ENCODE results near the gene MCF2L2.
A peak's percentile ranks its signal among the peaks of the same experiment; 100 is the strongest.
"Not testable (repeated sequence)": the region's sequence is repeated elsewhere in the genome, so short reads cannot be mapped to it uniquely, and the experiment has no call there.

The MCF2L2 gene

GRCh38 chr3:183378008-183378407, 50.4 kb downstream of the MCF2L2 start:
- FAIRE-seq (no peak), DNase-seq (ENCODE audit: insufficient read length, low spot score) (no peak)
- TF ChIP-seq POU2F2 (IDR thresholded peaks at IDR 0.05; ENCODE audit: low read depth, low read length) (no peak), POLR2A (IDR thresholded peaks at IDR 0.05; ENCODE audit: low read depth, low read length) (no peak), PAX5 (IDR thresholded peaks at IDR 0.05; ENCODE audit: insufficient read depth, low read length, severe bottlenecking) (no peak), POLR2AphosphoS5 (IDR thresholded peaks at IDR 0.05; ENCODE audit: low read depth, low read length) (no peak), TAF1 (IDR thresholded peaks at IDR 0.05; ENCODE audit: low read depth, low read length) (no peak), SPI1 (IDR thresholded peaks at IDR 0.05; ENCODE audit: low read depth, low read length) (no peak)

GRCh38 chr3:183377307-183377959, 51.0 kb downstream of the MCF2L2 start:
- DNase-seq (ENCODE audit: insufficient read length, low spot score) (no peak), FAIRE-seq (no peak)
- peak; percentile 58 for TF ChIP-seq SPI1 (IDR thresholded peaks at IDR 0.05; ENCODE audit: low read depth, low read length)
- no peak for TF ChIP-seq PAX5 (IDR thresholded peaks at IDR 0.05; ENCODE audit: insufficient read depth, low read length, severe bottlenecking)

GRCh38 chr3:183375787-183376186, 52.6 kb downstream of the MCF2L2 start:
- FAIRE-seq = no peak

GRCh38 chr3:183375337-183375736, 53.1 kb downstream of the MCF2L2 start:
- no peak for DNase-seq (ENCODE audit: insufficient read length, low spot score)
- FAIRE-seq = no peak
- TF ChIP-seq POU2F2 (IDR thresholded peaks at IDR 0.05; ENCODE audit: low read depth, low read length) = no peak
- no peak for TF ChIP-seq POLR2AphosphoS5 (IDR thresholded peaks at IDR 0.05; ENCODE audit: low read depth, low read length)
- no peak for TF ChIP-seq SPI1 (IDR thresholded peaks at IDR 0.05; ENCODE audit: low read depth, low read length)
- no peak for TF ChIP-seq POLR2A (IDR thresholded peaks at IDR 0.05; ENCODE audit: low read depth, low read length)
- no peak for TF ChIP-seq TAF1 (IDR thresholded peaks at IDR 0.05; ENCODE audit: low read depth, low read length)
- TF ChIP-seq PAX5 (IDR thresholded peaks at IDR 0.05; ENCODE audit: insufficient read depth, low read length, severe bottlenecking) = no peak

More at GRCh38 chr3:183375787-183376186, 52.6 kb downstream of the MCF2L2 start:
- no peak for DNase-seq (ENCODE audit: insufficient read length, low spot score)
- peak; percentile 8; the same call in 1 of the 2 replicates for TF ChIP-seq SPI1 (IDR thresholded peaks at IDR 0.05; ENCODE audit: low read depth, low read length)
- no peak for TF ChIP-seq PAX5 (IDR thresholded peaks at IDR 0.05; ENCODE audit: insufficient read depth, low read length, severe bottlenecking)

GRCh38 chr3:183372911-183373310, 55.5 kb downstream of the MCF2L2 start:
- FAIRE-seq (no peak), DNase-seq (ENCODE audit: insufficient read length, low spot score) (no peak)
- no peak for TF ChIP-seq PAX5 (IDR thresholded peaks at IDR 0.05; ENCODE audit: insufficient read depth, low read length, severe bottlenecking)
- no peak for TF ChIP-seq TAF1 (IDR thresholded peaks at IDR 0.05; ENCODE audit: low read depth, low read length)

GRCh38 chr3:183371600-183371968, 56.8 kb downstream of the MCF2L2 start:
- FAIRE-seq; DNase-seq (ENCODE audit: insufficient read length, low spot score): not testable (repeated sequence)

GRCh38 chr3:183370391-183370790, 58.0 kb downstream of the MCF2L2 start:
- TF ChIP-seq POU2F2 (IDR thresholded peaks at IDR 0.05; ENCODE audit: low read depth, low read length) (no peak), SPI1 (IDR thresholded peaks at IDR 0.05; ENCODE audit: low read depth, low read length) (no peak), PAX5 (IDR thresholded peaks at IDR 0.05; ENCODE audit: insufficient read depth, low read length, severe bottlenecking) (no peak), POLR2AphosphoS5 (IDR thresholded peaks at IDR 0.05; ENCODE audit: low read depth, low read length) (no peak), TAF1 (IDR thresholded peaks at IDR 0.05; ENCODE audit: low read depth, low read length) (no peak), POLR2A (IDR thresholded peaks at IDR 0.05; ENCODE audit: low read depth, low read length) (no peak)
- FAIRE-seq = no peak

GRCh38 chr3:183369627-183370026, 58.8 kb downstream of the MCF2L2 start:
- DNase-seq (ENCODE audit: insufficient read length, low spot score) = no peak
- no peak for FAIRE-seq
- TF ChIP-seq POU2F2 (IDR thresholded peaks at IDR 0.05; ENCODE audit: low read depth, low read length) (no peak), POLR2AphosphoS5 (IDR thresholded peaks at IDR 0.05; ENCODE audit: low read depth, low read length) (no peak), TAF1 (IDR thresholded peaks at IDR 0.05; ENCODE audit: low read depth, low read length) (no peak)

More at GRCh38 chr3:183370391-183370790, 58.0 kb downstream of the MCF2L2 start:
- DNase-seq (ENCODE audit: insufficient read length, low spot score) = no peak

GRCh38 chr3:183369117-183369516, 59.3 kb downstream of the MCF2L2 start:
- no peak for TF ChIP-seq POLR2AphosphoS5 (IDR thresholded peaks at IDR 0.05; ENCODE audit: low read depth, low read length)
- TF ChIP-seq TAF1 (IDR thresholded peaks at IDR 0.05; ENCODE audit: low read depth, low read length) = no peak
- TF ChIP-seq SPI1 (IDR thresholded peaks at IDR 0.05; ENCODE audit: low read depth, low read length) = no peak
- no peak for TF ChIP-seq POU2F2 (IDR thresholded peaks at IDR 0.05; ENCODE audit: low read depth, low read length)
- TF ChIP-seq POLR2A (IDR thresholded peaks at IDR 0.05; ENCODE audit: low read depth, low read length) = no peak
- TF ChIP-seq PAX5 (IDR thresholded peaks at IDR 0.05; ENCODE audit: insufficient read depth, low read length, severe bottlenecking) = no peak
- FAIRE-seq (no peak), DNase-seq (ENCODE audit: insufficient read length, low spot score) (no peak)

- FAIRE-seq (no peak), DNase-seq (ENCODE audit: insufficient read length, low spot score) (no peak)
- no peak for TF ChIP-seq SPI1 (IDR thresholded peaks at IDR 0.05; ENCODE audit: low read depth, low read length)
- no peak for TF ChIP-seq POLR2AphosphoS5 (IDR thresholded peaks at IDR 0.05; ENCODE audit: low read depth, low read length)
- TF ChIP-seq POLR2A (IDR thresholded peaks at IDR 0.05; ENCODE audit: low read depth, low read length) = no peak
- no peak for TF ChIP-seq TAF1 (IDR thresholded peaks at IDR 0.05; ENCODE audit: low read depth, low read length)
- no peak for TF ChIP-seq POU2F2 (IDR thresholded peaks at IDR 0.05; ENCODE audit: low read depth, low read length)
- TF ChIP-seq PAX5 (IDR thresholded peaks at IDR 0.05; ENCODE audit: insufficient read depth, low read length, severe bottlenecking) = no peak
These were observed 67.3 kb downstream of the MCF2L2 start for GRCh38 chr3:183360971-183361624.

Data from GM12891 (cell line).